Cardiac muscle cell (in vitro differentiated cells and primary cell): ENCODE results near the gene GHRH. TPM values are rescaled to one million over a fixed set of nuclear protein-coding genes. Genes with fewer than 3 reads are reported as not detected.

Experiments used
- DNase-seq, 2 donors: peaks; one replicate each; pipeline versions ENCODE4 v3.0.0 to v3.0.0-alpha.2; 2010 to 2017; ENCODE audit warnings: low read depth in 1 of 2, low spot score in 1 of 2
- H3K27ac ChIP-seq: fragments of 200-600 bp; sonication (generic); 2 replicates; pipeline ENCODE4 v1.5.1; 2016
- H3K27me3 ChIP-seq: fragments of 200-600 bp; sonication (generic); 2 replicates; pipeline ENCODE4 v1.6.0; 2016; ENCODE audit warnings: control low read depth
- H3K36me3 ChIP-seq: fragments of 200-600 bp; sonication (generic); 2 replicates; pipeline ENCODE4 v1.5.1; 2016; ENCODE audit warnings: control low read depth
- H3K4me1 ChIP-seq: fragments of 200-600 bp; sonication (generic); 2 replicates; pipeline ENCODE4 v1.8.1; 2017; ENCODE audit warnings: low read depth, mild to moderate bottlenecking, mixed run types
- H3K4me3 ChIP-seq: fragments of 200-600 bp; sonication (generic); 2 replicates; pipeline ENCODE4 v1.5.1; 2016; ENCODE audit warnings: mild to moderate bottlenecking
- H3K9me3 ChIP-seq: fragments of 200-600 bp; sonication (generic); 2 replicates; pipeline ENCODE4 v1.5.1; 2017; ENCODE audit warnings: low read depth, mild to moderate bottlenecking, control low read depth
- polyA plus RNA-seq: library from polyadenylated mRNA; unstranded; fragments of >200 nt; fragmentation: Nextera tagmentation; extraction: Ambion mirVana; gene quantifications from 2 replicates; pipeline ENCODE4 v1.2.1, GENCODE V29; 2016
- total RNA-seq: library from RNA; depleted of rRNA; stranded (reverse); fragments of >200 nt; gene quantifications from 2 replicates; pipeline ENCODE4 v1.2.3, GENCODE V29; 2016
- TF ChIP-seq, protein P1 (sequence below): IDR thresholded peaks from 2 replicates; pipeline ENCODE4 v1.5.1; 2012; ENCODE audit warnings: low read depth, mild to moderate bottlenecking, low read length

GHRH gene
- total and polyA plus RNA-seq, 2 experiments from 2014 or later = 0.34 to 1.1 TPM

DNA sequence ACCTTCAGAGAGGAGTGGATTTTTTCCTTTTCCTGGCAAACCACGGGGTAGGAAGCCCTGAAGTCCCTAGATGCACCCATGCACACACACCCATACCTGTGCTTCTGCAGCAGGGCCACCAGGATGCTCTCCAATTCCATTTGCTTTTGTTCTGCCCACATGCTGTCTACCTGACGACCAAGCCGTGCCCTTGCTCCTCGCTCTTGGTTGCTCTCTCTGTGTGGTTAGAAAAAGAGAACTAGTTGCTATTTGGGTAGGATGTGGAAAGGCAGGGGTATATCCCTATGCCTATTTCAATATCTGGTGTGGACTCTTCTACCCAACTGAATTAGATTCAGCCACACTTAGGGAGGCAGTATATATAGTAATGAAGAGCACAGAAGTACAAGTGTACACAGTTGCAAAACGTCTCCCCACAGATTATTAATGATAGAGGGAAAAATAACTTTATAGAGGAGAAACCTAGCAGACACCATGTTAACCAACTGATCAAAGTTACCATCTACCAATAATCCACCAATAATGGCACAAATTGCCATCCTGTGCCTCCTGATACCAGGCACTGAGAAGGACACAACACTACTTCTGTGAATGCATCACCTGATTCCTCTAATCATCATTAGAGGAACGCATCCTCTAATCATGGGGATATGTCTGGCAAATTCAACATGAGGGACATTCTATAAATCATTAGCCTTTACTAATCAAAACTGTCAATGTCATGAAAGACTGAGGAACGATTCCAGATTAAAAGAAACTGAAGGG, 7.3 kb downstream of the GHRH start:
- Histone ChIP-seq H3K27ac (no peak overlapping the region), H3K9me3 (no peaks in the 10 kb centered on the region), H3K4me3 (no peak overlapping the region), H3K27me3 (no peaks in the 10 kb centered on the region), H3K4me1 (peaks cover 1% of the 10 kb centered on the region), H3K36me3 (no peaks in the 10 kb centered on the region)
- TF ChIP-seq, protein P1, sequence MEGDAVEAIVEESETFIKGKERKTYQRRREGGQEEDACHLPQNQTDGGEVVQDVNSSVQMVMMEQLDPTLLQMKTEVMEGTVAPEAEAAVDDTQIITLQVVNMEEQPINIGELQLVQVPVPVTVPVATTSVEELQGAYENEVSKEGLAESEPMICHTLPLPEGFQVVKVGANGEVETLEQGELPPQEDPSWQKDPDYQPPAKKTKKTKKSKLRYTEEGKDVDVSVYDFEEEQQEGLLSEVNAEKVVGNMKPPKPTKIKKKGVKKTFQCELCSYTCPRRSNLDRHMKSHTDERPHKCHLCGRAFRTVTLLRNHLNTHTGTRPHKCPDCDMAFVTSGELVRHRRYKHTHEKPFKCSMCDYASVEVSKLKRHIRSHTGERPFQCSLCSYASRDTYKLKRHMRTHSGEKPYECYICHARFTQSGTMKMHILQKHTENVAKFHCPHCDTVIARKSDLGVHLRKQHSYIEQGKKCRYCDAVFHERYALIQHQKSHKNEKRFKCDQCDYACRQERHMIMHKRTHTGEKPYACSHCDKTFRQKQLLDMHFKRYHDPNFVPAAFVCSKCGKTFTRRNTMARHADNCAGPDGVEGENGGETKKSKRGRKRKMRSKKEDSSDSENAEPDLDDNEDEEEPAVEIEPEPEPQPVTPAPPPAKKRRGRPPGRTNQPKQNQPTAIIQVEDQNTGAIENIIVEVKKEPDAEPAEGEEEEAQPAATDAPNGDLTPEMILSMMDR = no peak
- no peak for DNase-seq

DNA sequence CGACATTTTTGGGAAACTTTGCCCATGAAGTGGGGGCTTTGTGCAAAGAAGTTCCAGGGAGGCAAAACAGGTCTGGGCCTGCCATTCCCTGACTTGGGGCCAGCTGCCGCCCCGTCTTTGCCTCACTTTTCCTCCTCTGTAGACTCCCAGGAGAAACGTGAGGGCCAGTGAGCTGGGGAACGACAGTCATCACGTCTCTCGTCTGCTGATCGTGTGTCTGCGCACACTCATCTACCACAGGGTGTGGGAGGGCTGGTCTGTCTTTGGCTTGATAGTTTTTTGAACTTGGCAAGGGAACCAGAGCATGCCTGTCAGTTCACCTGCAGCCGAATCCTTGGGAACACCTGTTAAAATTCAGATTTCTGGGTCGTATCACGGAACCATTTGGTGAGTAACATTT, 8.5 kb downstream of the GHRH start:
- H3K27ac ChIP-seq = no peak overlapping the region
- no peaks in the 10 kb centered on the region for H3K27me3 ChIP-seq
- no peaks in the 10 kb centered on the region for H3K4me1 ChIP-seq
- no peak overlapping the region for H3K4me3 ChIP-seq
- no peak for DNase-seq
- TF ChIP-seq, protein P1 = no peak
- H3K36me3 ChIP-seq = no peaks in the 10 kb centered on the region
- H3K9me3 ChIP-seq = no peaks in the 10 kb centered on the region

- no peaks in the 10 kb centered on the region for H3K27me3 ChIP-seq
- H3K27ac ChIP-seq = peak overlapping the region; percentile 29
- DNase-seq = no peak
- H3K4me1 ChIP-seq = no peaks in the 10 kb centered on the region
- no peaks in the 10 kb centered on the region for H3K9me3 ChIP-seq
- TF ChIP-seq, protein P1 = no peak
- H3K36me3 ChIP-seq = no peaks in the 10 kb centered on the region
- no peak overlapping the region for H3K4me3 ChIP-seq
Observed at GRCh38 chr20:37251825-37252477, 9.7 kb downstream of the GHRH start.

DNA sequence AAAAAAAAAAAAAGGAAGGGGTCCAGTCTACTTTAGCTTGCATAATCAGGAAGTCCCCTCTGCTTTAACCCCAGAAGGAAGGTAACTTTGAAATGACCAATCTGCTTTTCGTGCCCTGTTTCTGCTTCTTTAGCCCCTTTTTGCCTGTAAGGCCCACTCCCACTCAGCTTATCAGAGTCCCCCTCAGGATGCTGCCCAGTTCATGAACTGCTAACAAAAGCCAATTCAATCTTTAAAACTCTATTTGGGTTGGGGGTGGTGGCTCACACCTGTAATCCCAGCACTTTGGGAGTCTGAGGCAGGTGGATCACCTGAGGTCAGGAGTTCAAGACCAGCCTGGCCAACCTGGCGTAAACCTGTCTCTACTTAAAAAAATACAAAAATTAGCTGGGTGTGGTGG, 12.3 kb downstream of the GHRH start:
- TF ChIP-seq, protein P1 = no peak
- H3K27ac ChIP-seq = no peak overlapping the region
- DNase-seq = no peak
- H3K27me3 ChIP-seq = no peaks in the 10 kb centered on the region
- H3K9me3 ChIP-seq = no peaks in the 10 kb centered on the region
- H3K4me3 ChIP-seq = no peak overlapping the region
- no peaks in the 10 kb centered on the region for H3K36me3 ChIP-seq
- H3K4me1 ChIP-seq = no peaks in the 10 kb centered on the region

- Histone ChIP-seq H3K27me3 (no peaks in the 10 kb centered on the region), H3K27ac (no peak overlapping the region), H3K9me3 (no peaks in the 10 kb centered on the region), H3K4me3 (no peak overlapping the region), H3K36me3 (peaks cover 5% of the 10 kb centered on the region), H3K4me1 (no peaks in the 10 kb centered on the region)
- DNase-seq = no peak
- TF ChIP-seq, protein P1 = no peak
Observed at GRCh38 chr20:37247547-37247946, 14.1 kb downstream of the GHRH start.
